GM12878 (cell line): Measurements from ENCODE around the gene PHKG2. TPM values are rescaled to one million over a fixed set of nuclear protein-coding genes. Genes with fewer than 3 reads are reported as not detected.
A peak's percentile ranks its signal among the peaks of the same experiment; 100 is the strongest.

Source experiments
- ATAC-seq: fragments of 200-7000 bp; cut with Tn5 transposase; 3 replicates; pipeline ENCODE4 v1.9.1; 2020; ENCODE audit warnings: mild to moderate bottlenecking, moderate library complexity
- BruUV-seq: library from RNA; stranded (reverse); fragments of 400-500 nt; replicated peaks from 2 replicates; lab custom pipeline; 2021; lab: Mats Ljungman, UMichigan
- CTCF ChIA-PET: fragments of 300-600 bp; sonication (Branson Sonifier 250); formaldehyde crosslinking; extraction: SDS; loops from one replicate; lab custom pipeline; 2021; ENCODE audit warnings: inconsistent platforms; lab: Yijun Ruan, JAX
- POLR2A ChIA-PET: fragments of 350-600 bp; formaldehyde crosslinking; extraction: SDS; loops from one replicate; lab custom pipeline; 2021; ENCODE audit warnings: inconsistent platforms; lab: Charles Lee
- RAD21 ChIA-PET: fragments of 300-600 bp; sonication (Branson Sonifier 250); formaldehyde crosslinking; loops from one replicate; lab custom pipeline; 2023; ENCODE audit warnings: antibody characterized with exemption; ENCODE audit not compliant: unreplicated experiment; lab: Charles Lee
- SMC1A ChIA-PET: fragments of 300-600 bp; sonication (Branson Sonifier 250); formaldehyde crosslinking; loops from one replicate; lab custom pipeline; 2023; ENCODE audit not compliant: unreplicated experiment, uncharacterized antibody; lab: Charles Lee
- DNase-seq: peaks from one replicate; pipeline ENCODE4 v3.0.0-alpha.2; 2011; ENCODE audit warnings: low read depth, low spot score
- FAIRE-seq: peaks from 3 replicates; lab custom pipeline; 2011; peaks lifted over from hg19 to GRCh38; lab: Jason Lieb, UNC
- H2AFZ ChIP-seq: 2 replicates; pipeline ENCODE4 v1.6.0; 2011; ENCODE audit warnings: low read depth, low read length, control low read depth; ENCODE audit not compliant: control insufficient read depth
- H3K27ac ChIP-seq: 2 replicates; pipeline ENCODE4 v1.5.1; 2011; ENCODE audit warnings: control low read depth; ENCODE audit not compliant: control insufficient read depth, insufficient read depth
- H3K27me3 ChIP-seq, 2 experiments: replicated peaks in 1 of 2; 2 replicates each; pipeline versions ENCODE4 v1.6.0 to v1.6.1; 2011; ENCODE audit warnings: low read length in 1 of 2; ENCODE audit not compliant: control insufficient read depth in 2 of 2, insufficient read depth in 2 of 2
- H3K36me3 ChIP-seq, 2 experiments: 2 replicates each; pipeline ENCODE4 v1.5.1; 2011; ENCODE audit warnings: low read length in 1 of 2; ENCODE audit not compliant: control insufficient read depth in 2 of 2, insufficient read depth in 2 of 2
- H3K4me1 ChIP-seq: 2 replicates; pipeline ENCODE4 v1.6.1; 2011; ENCODE audit warnings: mild to moderate bottlenecking, low read length, moderate library complexity, mixed read lengths; ENCODE audit not compliant: control insufficient read depth, insufficient read depth
- H3K4me2 ChIP-seq: 2 replicates; pipeline ENCODE4 v1.6.0; 2011; ENCODE audit warnings: control low read depth; ENCODE audit not compliant: control insufficient read depth, insufficient read depth
- H3K4me3 ChIP-seq: fragments of 200-600 bp; sonication (generic); 2 replicates; pipeline ENCODE4 v1.5.1; 2016
- H3K79me2 ChIP-seq: 2 replicates; pipeline ENCODE4 v1.6.0; 2011; ENCODE audit warnings: low read length; ENCODE audit not compliant: control insufficient read depth, insufficient read depth
- H3K9ac ChIP-seq: 2 replicates; pipeline ENCODE4 v1.8.0; 2011; ENCODE audit warnings: low read length, control low read depth, mixed read lengths; ENCODE audit not compliant: control insufficient read depth, insufficient read depth
- H3K9me3 ChIP-seq: replicated peaks from 3 replicates; pipeline ENCODE4 v1.5.1; 2011; ENCODE audit warnings: mild to moderate bottlenecking, low read length; ENCODE audit not compliant: control insufficient read depth, insufficient read depth
- H4K20me1 ChIP-seq: 2 replicates; pipeline ENCODE4 v1.6.0; 2011; ENCODE audit not compliant: control insufficient read depth, insufficient read depth
- HSF1 ChIP-seq: fragments of 150-350 bp; IDR thresholded peaks from 2 replicates; pipeline ENCODE4 v1.6.1; 2014; ENCODE audit warnings: mild to moderate bottlenecking, low read depth, low read length
- POLR2A ChIP-seq: IDR thresholded peaks from 2 replicates; pipeline ENCODE4 v1.6.1; 2011; ENCODE audit warnings: low read depth, mild to moderate bottlenecking, low read length
- WGBS: methylation state at CpG from one replicate; pipeline ENCODE4 v1.1.6; 2016; ENCODE audit warnings: low lambda C conversion rate; ENCODE audit not compliant: insufficient replicate concordance, insufficient coverage; ENCODE audit errors: missing lambda C conversion rate; 5-methylcytosine and 5-hydroxymethylcytosine counted together
- in situ Hi-C: fragments of 300-500 bp; cut with MboI; formaldehyde crosslinking; loops from 9 replicates; pipeline ENCODE4 v1.14.3; 2018; ENCODE audit warnings: mixed read lengths
- intact Hi-C: fragments of 100-400 bp; cut with micrococcal nuclease; formaldehyde crosslinking; loops from one replicate; pipeline ENCODE4 v1.14.2; 2022; ENCODE audit not compliant: unreplicated experiment
- polyA plus RNA-seq, 11 experiments: library from polyadenylated mRNA; depleted of rRNA in 4 of 11; unstranded in 6 of 11; stranded (reverse) in 5 of 11; fragments of >200 nt; fragmentation: Nextera tagmentation in 4 of 11; fragmentation: Illumina TruSeq in 1 of 11; extraction: Ambion mirVana in 4 of 11; extraction: Trizol in 1 of 11; gene quantifications; 1 replicate in 1 of 11; 2 replicates in 10 of 11; pipeline versions ENCODE4 v1.2.1 to v1.2.3, GENCODE V29; 2011 to 2016; ENCODE audit warnings: inconsistent platforms in 2 of 11, missing spikeins in 2 of 11, low read depth in 1 of 11
- total RNA-seq, 4 experiments: library from RNA; depleted of rRNA in 3 of 4; stranded (reverse); fragments of >200 nt in 3 of 4; fragmentation: Illumina TruSeq in 1 of 4; extraction: Trizol in 1 of 4; gene quantifications; 2 replicates each; pipeline versions ENCODE4 v1.2.1 to v1.2.3, GENCODE V29; 2013 to 2021

Gene PHKG2
- total and polyA plus RNA-seq, 10 of the 15 experiments (the other 5 are each of a cell fraction or from before 2014, with no cell fraction given) = 5.2 to 50.1 (median 37.2) TPM

GRCh38 chr16:30737794-30738648, 10.2 kb upstream of the PHKG2 start:
- H3K4me3 ChIP-seq = no peak overlapping the region
- CTCF ChIA-PET = no interaction called here
- intact Hi-C loops = no loop called here
- H3K27me3 ChIP-seq = no peaks in the 10 kb centered on the region
- TF ChIP-seq POLR2A (peak; percentile 53), HSF1 (no peak)
- TF ChIP-seq, all 136 proteins: peak for 1
- TSS peak; percentile 48 for BruUV-seq
- H2AFZ ChIP-seq = no peak overlapping the region
- DNase-seq = no peak
- no peak for FAIRE-seq
- POLR2A ChIA-PET = no interaction called here
- H3K9me3 ChIP-seq = no peaks in the 10 kb centered on the region
- H4K20me1 ChIP-seq = no peaks in the 10 kb centered on the region
- peaks cover 27 to 39% of the 10 kb centered on the region in 2 experiments for H3K36me3 ChIP-seq
- ATAC-seq = no peak
- H3K4me2 ChIP-seq = no peak overlapping the region
- no peaks in the 10 kb centered on the region for H3K79me2 ChIP-seq
- in situ Hi-C loops = no loop called here
- RAD21 ChIA-PET = no interaction called here
- SMC1A ChIA-PET = interaction anchor here (1.8 kb wide), 1 partner anchor 9 kb away, joined by 4 read pairs; no protein-coding TSS in a partner anchor
- H3K4me1 ChIP-seq = no peaks in the 10 kb centered on the region
- 96% methylated on average over 23 of the region's 25 CpGs for WGBS
- H3K27ac ChIP-seq = no peak overlapping the region
- H3K9ac ChIP-seq = no peak overlapping the region
